Liver (tissue), 9 donors: ENCODE results near the gene CBX4. TPM values are rescaled to one million over a fixed set of nuclear protein-coding genes. Genes with fewer than 3 reads are reported as not detected.

ENCODE experiments used
- DNase-seq: peaks from one replicate; pipeline ENCODE4 v3.0.0-alpha.2; 2017; ENCODE audit warnings: low spot score
- H3K27ac ChIP-seq, 2 donors: one replicate each; pipeline ENCODE4 v1.7.0; 2013; ENCODE audit warnings: inconsistent platforms in 2 of 2, low read length in 2 of 2, control low read depth in 1 of 2, low read depth in 1 of 2, mild to moderate bottlenecking in 1 of 2
- H3K27me3 ChIP-seq, 4 donors: one replicate each; pipeline versions ENCODE4 v1.6.1 to v1.7.0; 2013; ENCODE audit warnings: low read length in 3 of 4, inconsistent platforms in 1 of 4, mild to moderate bottlenecking in 1 of 4, moderate library complexity in 1 of 4; ENCODE audit not compliant: control insufficient read depth in 4 of 4, insufficient read depth in 4 of 4
- H3K36me3 ChIP-seq, 4 donors: one replicate each; pipeline versions ENCODE4 v1.6.1 to v1.7.0; 2013; ENCODE audit warnings: low read length in 3 of 4, mild to moderate bottlenecking in 3 of 4, low read depth in 1 of 4, moderate library complexity in 1 of 4; ENCODE audit not compliant: control insufficient read depth in 4 of 4, insufficient read depth in 3 of 4
- H3K4me1 ChIP-seq, 4 donors: one replicate each; pipeline versions ENCODE4 v1.6.1 to v1.7.0; 2013; ENCODE audit warnings: low read length in 3 of 4, mild to moderate bottlenecking in 3 of 4, moderate library complexity in 1 of 4; ENCODE audit not compliant: control insufficient read depth in 4 of 4, insufficient read depth in 4 of 4
- H3K4me3 ChIP-seq, 3 donors: one replicate each; pipeline versions ENCODE4 v1.6.1 to v1.7.0; 2013; ENCODE audit warnings: low read length in 3 of 3, control low read depth in 1 of 3, low read depth in 1 of 3, mild to moderate bottlenecking in 1 of 3
- H3K9ac ChIP-seq, 2 donors: one replicate each; pipeline ENCODE4 v1.7.0; 2013; ENCODE audit warnings: low read length in 2 of 2, mild to moderate bottlenecking in 2 of 2, moderate library complexity in 2 of 2, control low read depth in 1 of 2, low read depth in 1 of 2
- H3K9me3 ChIP-seq, 4 donors: one replicate each; pipeline versions ENCODE4 v1.6.1 to v1.7.0; 2013; ENCODE audit warnings: low read length in 3 of 4; ENCODE audit not compliant: control insufficient read depth in 4 of 4
- EGR1 ChIP-seq, 2 donors: IDR thresholded peaks; 2 replicates each; pipeline ENCODE4 v1.6.1; 2016 to 2018; ENCODE audit warnings: antibody characterized with exemption in 2 of 2, low read depth in 2 of 2
- FOXA1 ChIP-seq: IDR thresholded peaks from 2 replicates; pipeline ENCODE4 v1.6.1; 2016; ENCODE audit warnings: antibody characterized with exemption
- FOXA2 ChIP-seq: IDR thresholded peaks from 2 replicates; pipeline ENCODE4 v1.6.1; 2016; ENCODE audit warnings: antibody characterized with exemption
- GABPA ChIP-seq, 2 donors: IDR thresholded peaks in 1 of 2; conservative IDR thresholded peaks in 1 of 2; 2 replicates each; pipeline ENCODE4 v1.6.1; 2016; ENCODE audit warnings: antibody characterized with exemption in 2 of 2, mild to moderate bottlenecking in 1 of 2, moderate library complexity in 1 of 2
- HNF4A ChIP-seq, 2 donors: conservative IDR thresholded peaks; 2 replicates each; pipeline ENCODE4 v1.6.1; 2016; ENCODE audit warnings: antibody characterized with exemption in 2 of 2, mild to moderate bottlenecking in 2 of 2
- HNF4G ChIP-seq: IDR thresholded peaks from 2 replicates; pipeline ENCODE4 v1.6.1; 2016; ENCODE audit warnings: antibody characterized with exemption
- JUND ChIP-seq, 2 donors: IDR thresholded peaks; 2 replicates each; pipeline ENCODE4 v1.6.1; 2016; ENCODE audit warnings: antibody characterized with exemption in 2 of 2
- NR2F2 ChIP-seq: IDR thresholded peaks from 2 replicates; pipeline ENCODE4 v1.6.1; 2016; ENCODE audit warnings: antibody characterized with exemption
- RAD21 ChIP-seq, 2 donors: IDR thresholded peaks; 2 replicates each; pipeline ENCODE4 v1.6.1; 2016; ENCODE audit warnings: antibody characterized with exemption in 2 of 2, mild to moderate bottlenecking in 2 of 2
- RXRA ChIP-seq, 2 donors: IDR thresholded peaks; 2 replicates each; pipeline ENCODE4 v1.6.1; 2017 to 2018; ENCODE audit warnings: antibody characterized with exemption in 2 of 2, mild to moderate bottlenecking in 1 of 2
- SP1 ChIP-seq: IDR thresholded peaks from 2 replicates; pipeline ENCODE4 v1.6.1; 2018; ENCODE audit warnings: antibody characterized with exemption, mild to moderate bottlenecking
- TAF1 ChIP-seq: conservative IDR thresholded peaks from 2 replicates; pipeline ENCODE4 v1.6.1; 2016; ENCODE audit warnings: antibody characterized with exemption, mild to moderate bottlenecking
- YY1 ChIP-seq: IDR thresholded peaks from 2 replicates; pipeline ENCODE4 v1.6.1; 2016; ENCODE audit warnings: antibody characterized with exemption, mild to moderate bottlenecking
- WGBS: extraction: QIAGEN DNeasy Blood & Tissue Kit; methylation state at CpG from one replicate; pipeline ENCODE4 v1.1.7; 2013; 5-methylcytosine and 5-hydroxymethylcytosine counted together
- polyA plus RNA-seq, 2 donors: library from polyadenylated mRNA; stranded (reverse) in 1 of 2; unstranded in 1 of 2; fragments of 200-250 nt in 1 of 2; fragments of >200 nt in 1 of 2; fragmentation: Nextera tagmentation in 1 of 2; extraction: Ambion mirVana in 1 of 2; gene quantifications; one replicate each; pipeline versions ENCODE4 v1.2.1 to v1.2.3, GENCODE V29; 2013 to 2015
- total RNA-seq, 2 donors: library from RNA; depleted of rRNA; stranded (reverse); fragments of >200 nt; gene quantifications; one replicate each; pipeline ENCODE4 v1.2.3, GENCODE V29; 2014
- TF ChIP-seq, protein P1 (sequence below): IDR thresholded peaks from 2 replicates; pipeline ENCODE4 v1.6.1; 2016; ENCODE audit warnings: antibody characterized with exemption, mild to moderate bottlenecking
- TF ChIP-seq, protein P2 (sequence below): IDR thresholded peaks from 2 replicates; pipeline ENCODE4 v1.6.1; 2016; ENCODE audit warnings: antibody characterized with exemption
- TF ChIP-seq, protein P3 (sequence below): IDR thresholded peaks from 2 replicates; pipeline ENCODE4 v1.6.1; 2016; ENCODE audit warnings: antibody characterized with exemption
- TF ChIP-seq, protein P4 (sequence below): fragments of 150-350 bp; IDR thresholded peaks from 2 replicates; pipeline ENCODE4 v1.5.1; 2017; ENCODE audit warnings: improper control_type of control experiment, low read depth, low read length; ENCODE audit not compliant: missing input control
- TF ChIP-seq, protein P5 (sequence below): IDR thresholded peaks from 2 replicates; pipeline ENCODE4 v1.6.1; 2016; ENCODE audit warnings: antibody characterized with exemption
- donor health status: healthy.
- donor health status: healthy.
- donor health status: healthy.
- donor health status: healthy.
- donor health status: healthy.

Gene CBX4
- total and polyA plus RNA-seq, 4 donors, result 4.8 to 8.9 (median 6.3) TPM

DNA sequence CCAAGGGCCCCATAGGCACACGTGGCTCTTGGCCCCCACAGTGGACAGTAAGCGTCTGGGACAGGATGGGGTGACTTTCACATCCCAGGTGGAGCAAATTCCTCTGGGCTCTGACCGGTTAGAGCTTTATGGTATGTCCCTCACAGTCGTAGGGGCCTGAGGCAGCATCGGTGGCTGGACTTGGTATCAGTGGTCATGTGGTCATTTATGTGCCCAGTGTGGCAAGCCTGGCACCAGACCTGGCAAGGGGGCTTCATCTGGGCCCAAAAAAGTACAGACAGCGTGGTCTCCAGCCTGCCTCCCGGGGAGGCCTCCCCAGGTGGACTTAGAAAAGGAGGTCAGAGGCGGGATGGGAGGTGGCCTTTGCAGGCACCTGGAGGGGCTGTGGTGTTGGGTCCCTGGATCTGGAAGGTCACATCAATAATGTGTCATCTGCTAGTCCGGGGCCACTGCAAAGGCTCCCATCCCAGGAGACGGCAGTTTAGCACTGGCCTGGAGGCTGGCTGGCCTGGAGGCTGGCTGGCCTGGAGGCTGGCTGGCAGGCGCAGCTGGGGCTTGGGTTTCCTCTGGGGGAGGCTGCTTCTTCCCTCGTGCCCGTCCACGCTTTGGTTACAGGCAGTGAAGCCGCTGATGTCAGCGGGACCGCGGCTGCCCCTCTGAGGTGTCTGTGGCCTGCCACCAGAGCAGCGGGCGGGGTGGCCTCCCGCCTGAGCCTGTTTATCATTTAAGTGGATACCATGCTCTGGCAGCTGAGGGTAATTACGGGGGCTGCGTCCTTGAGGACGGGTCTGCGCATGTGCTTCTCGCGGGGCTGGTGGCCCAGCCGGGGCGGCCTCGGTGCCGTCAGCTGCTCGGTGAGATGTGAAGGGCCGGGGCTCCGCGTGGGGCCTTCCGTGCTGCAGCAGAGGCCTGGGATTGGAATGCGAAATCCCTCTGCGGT, 20.7 kb upstream of the CBX4 start:
- H3K27me3 ChIP-seq, result no peaks in the 10 kb centered on the region
- 91% methylated on average over 38 of the region's 38 CpGs for WGBS
- TF ChIP-seq, protein P1, sequence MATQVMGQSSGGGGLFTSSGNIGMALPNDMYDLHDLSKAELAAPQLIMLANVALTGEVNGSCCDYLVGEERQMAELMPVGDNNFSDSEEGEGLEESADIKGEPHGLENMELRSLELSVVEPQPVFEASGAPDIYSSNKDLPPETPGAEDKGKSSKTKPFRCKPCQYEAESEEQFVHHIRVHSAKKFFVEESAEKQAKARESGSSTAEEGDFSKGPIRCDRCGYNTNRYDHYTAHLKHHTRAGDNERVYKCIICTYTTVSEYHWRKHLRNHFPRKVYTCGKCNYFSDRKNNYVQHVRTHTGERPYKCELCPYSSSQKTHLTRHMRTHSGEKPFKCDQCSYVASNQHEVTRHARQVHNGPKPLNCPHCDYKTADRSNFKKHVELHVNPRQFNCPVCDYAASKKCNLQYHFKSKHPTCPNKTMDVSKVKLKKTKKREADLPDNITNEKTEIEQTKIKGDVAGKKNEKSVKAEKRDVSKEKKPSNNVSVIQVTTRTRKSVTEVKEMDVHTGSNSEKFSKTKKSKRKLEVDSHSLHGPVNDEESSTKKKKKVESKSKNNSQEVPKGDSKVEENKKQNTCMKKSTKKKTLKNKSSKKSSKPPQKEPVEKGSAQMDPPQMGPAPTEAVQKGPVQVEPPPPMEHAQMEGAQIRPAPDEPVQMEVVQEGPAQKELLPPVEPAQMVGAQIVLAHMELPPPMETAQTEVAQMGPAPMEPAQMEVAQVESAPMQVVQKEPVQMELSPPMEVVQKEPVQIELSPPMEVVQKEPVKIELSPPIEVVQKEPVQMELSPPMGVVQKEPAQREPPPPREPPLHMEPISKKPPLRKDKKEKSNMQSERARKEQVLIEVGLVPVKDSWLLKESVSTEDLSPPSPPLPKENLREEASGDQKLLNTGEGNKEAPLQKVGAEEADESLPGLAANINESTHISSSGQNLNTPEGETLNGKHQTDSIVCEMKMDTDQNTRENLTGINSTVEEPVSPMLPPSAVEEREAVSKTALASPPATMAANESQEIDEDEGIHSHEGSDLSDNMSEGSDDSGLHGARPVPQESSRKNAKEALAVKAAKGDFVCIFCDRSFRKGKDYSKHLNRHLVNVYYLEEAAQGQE, result no peak
- TF ChIP-seq JUND (IDR thresholded peaks at IDR 0.05) (no peak), RAD21 (IDR thresholded peaks at IDR 0.05) (no peak), YY1 (no peak), GABPA (IDR thresholded peaks at IDR 0.05 in 1 of 2, conservative IDR thresholded peaks at IDR 0.05 in 1 of 2) (no peak), SP1 (no peak), FOXA1 (no peak), HNF4G (no peak), NR2F2 (no peak), EGR1 (IDR thresholded peaks at IDR 0.05; ENCODE audit: low read depth in 2 of 2) (no peak), HNF4A (conservative IDR thresholded peaks at IDR 0.05) (no peak), RXRA (IDR thresholded peaks at IDR 0.05) (no peak), TAF1 (no peak), FOXA2 (no peak)
- TF ChIP-seq, protein P2, sequence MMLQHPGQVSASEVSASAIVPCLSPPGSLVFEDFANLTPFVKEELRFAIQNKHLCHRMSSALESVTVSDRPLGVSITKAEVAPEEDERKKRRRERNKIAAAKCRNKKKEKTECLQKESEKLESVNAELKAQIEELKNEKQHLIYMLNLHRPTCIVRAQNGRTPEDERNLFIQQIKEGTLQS, result no peak
- TF ChIP-seq, protein P3, sequence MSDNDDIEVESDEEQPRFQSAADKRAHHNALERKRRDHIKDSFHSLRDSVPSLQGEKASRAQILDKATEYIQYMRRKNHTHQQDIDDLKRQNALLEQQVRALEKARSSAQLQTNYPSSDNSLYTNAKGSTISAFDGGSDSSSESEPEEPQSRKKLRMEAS, result no peak
- TF ChIP-seq, protein P4, sequence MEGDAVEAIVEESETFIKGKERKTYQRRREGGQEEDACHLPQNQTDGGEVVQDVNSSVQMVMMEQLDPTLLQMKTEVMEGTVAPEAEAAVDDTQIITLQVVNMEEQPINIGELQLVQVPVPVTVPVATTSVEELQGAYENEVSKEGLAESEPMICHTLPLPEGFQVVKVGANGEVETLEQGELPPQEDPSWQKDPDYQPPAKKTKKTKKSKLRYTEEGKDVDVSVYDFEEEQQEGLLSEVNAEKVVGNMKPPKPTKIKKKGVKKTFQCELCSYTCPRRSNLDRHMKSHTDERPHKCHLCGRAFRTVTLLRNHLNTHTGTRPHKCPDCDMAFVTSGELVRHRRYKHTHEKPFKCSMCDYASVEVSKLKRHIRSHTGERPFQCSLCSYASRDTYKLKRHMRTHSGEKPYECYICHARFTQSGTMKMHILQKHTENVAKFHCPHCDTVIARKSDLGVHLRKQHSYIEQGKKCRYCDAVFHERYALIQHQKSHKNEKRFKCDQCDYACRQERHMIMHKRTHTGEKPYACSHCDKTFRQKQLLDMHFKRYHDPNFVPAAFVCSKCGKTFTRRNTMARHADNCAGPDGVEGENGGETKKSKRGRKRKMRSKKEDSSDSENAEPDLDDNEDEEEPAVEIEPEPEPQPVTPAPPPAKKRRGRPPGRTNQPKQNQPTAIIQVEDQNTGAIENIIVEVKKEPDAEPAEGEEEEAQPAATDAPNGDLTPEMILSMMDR, result no peak
- TF ChIP-seq, protein P5, sequence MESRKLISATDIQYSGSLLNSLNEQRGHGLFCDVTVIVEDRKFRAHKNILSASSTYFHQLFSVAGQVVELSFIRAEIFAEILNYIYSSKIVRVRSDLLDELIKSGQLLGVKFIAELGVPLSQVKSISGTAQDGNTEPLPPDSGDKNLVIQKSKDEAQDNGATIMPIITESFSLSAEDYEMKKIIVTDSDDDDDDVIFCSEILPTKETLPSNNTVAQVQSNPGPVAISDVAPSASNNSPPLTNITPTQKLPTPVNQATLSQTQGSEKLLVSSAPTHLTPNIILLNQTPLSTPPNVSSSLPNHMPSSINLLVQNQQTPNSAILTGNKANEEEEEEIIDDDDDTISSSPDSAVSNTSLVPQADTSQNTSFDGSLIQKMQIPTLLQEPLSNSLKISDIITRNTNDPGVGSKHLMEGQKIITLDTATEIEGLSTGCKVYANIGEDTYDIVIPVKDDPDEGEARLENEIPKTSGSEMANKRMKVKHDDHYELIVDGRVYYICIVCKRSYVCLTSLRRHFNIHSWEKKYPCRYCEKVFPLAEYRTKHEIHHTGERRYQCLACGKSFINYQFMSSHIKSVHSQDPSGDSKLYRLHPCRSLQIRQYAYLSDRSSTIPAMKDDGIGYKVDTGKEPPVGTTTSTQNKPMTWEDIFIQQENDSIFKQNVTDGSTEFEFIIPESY, result no peak

More for the DNA sequence above, 20.7 kb upstream of the CBX4 start:
- no peak overlapping the region for H3K4me3 ChIP-seq
- H3K4me1 ChIP-seq, result peaks cover 0 to 4% (median 0%) of the 10 kb centered on the region in 4 donors
- H3K9ac ChIP-seq, result no peak overlapping the region
- H3K36me3 ChIP-seq, result no peaks in the 10 kb centered on the region
- no peaks in the 10 kb centered on the region for H3K9me3 ChIP-seq
- H3K27ac ChIP-seq, result no peak overlapping the region
- no peak for DNase-seq
